SK-N-SH (cell line): ENCODE results near the gene GCA. TPM values are rescaled to one million over a fixed set of nuclear protein-coding genes. Genes with fewer than 3 reads are reported as not detected.

Source experiments
- CTCF ChIA-PET: fragments of 300-600, 350-600 bp; formaldehyde crosslinking; extraction: SDS; loops from one replicate; lab custom pipeline; 2021; lab: Yijun Ruan, JAX
- POLR2A ChIA-PET: fragments of 350-600 bp; sonication (Branson Sonifier 250); formaldehyde crosslinking; extraction: SDS; loops from one replicate; lab custom pipeline; 2020; ENCODE audit warnings: antibody characterized with exemption, inconsistent platforms; lab: Yijun Ruan, JAX
- DNase-seq: peaks from one replicate; pipeline ENCODE4 v3.0.0; 2012
- H2AFZ ChIP-seq: fragments of 200-600 bp; sonication (generic); 2 replicates; pipeline ENCODE4 v1.8.1; 2016; ENCODE audit warnings: antibody characterized with exemption, mild to moderate bottlenecking, low read depth
- H3F3A ChIP-seq: fragments of 200-600 bp; sonication (generic); replicated peaks from 2 replicates; pipeline ENCODE3; 2016; ENCODE audit warnings: antibody characterized with exemption, mild to moderate bottlenecking; ENCODE audit not compliant: insufficient read depth
- H3K27ac ChIP-seq, 2 experiments: fragments of 200-500 bp in 1 of 2; fragments of 200-600 bp in 1 of 2; sonication (Bioruptor generic) in 1 of 2; sonication (generic), shearing (Covaris generic) in 1 of 2; 2 replicates each; pipeline versions ENCODE4 v1.5.1 to v1.6.1; 2014 to 2016; ENCODE audit warnings: low read depth in 2 of 2, inconsistent platforms in 1 of 2, low read length in 1 of 2, mild to moderate bottlenecking in 1 of 2, mixed read lengths in 1 of 2
- H3K27me3 ChIP-seq: fragments of 200-600 bp; sonication (generic), shearing (Covaris generic); 2 replicates; pipeline ENCODE4 v1.6.1; 2016; ENCODE audit warnings: mixed run types; ENCODE audit not compliant: insufficient read depth
- H3K36me3 ChIP-seq, 2 experiments: fragments of 200-500 bp in 1 of 2; fragments of 200-600 bp in 1 of 2; sonication (Bioruptor generic) in 1 of 2; sonication (generic) in 1 of 2; replicated peaks in 1 of 2; 2 replicates each; pipeline versions ENCODE3 to v1.5.1; 2014 to 2016; ENCODE audit warnings: low read length in 1 of 2, mild to moderate bottlenecking in 1 of 2; ENCODE audit not compliant: insufficient read depth in 2 of 2, control insufficient read depth in 1 of 2
- H3K4me1 ChIP-seq, 2 experiments: fragments of 200-500 bp in 1 of 2; fragments of 200-600 bp in 1 of 2; sonication (Bioruptor generic) in 1 of 2; sonication (generic), shearing (Covaris generic) in 1 of 2; 2 replicates each; pipeline versions ENCODE4 v1.5.1 to v1.6.1; 2014 to 2016; ENCODE audit warnings: low read depth in 1 of 2, low read length in 1 of 2, mixed run types in 1 of 2; ENCODE audit not compliant: insufficient read depth in 2 of 2, control insufficient read depth in 1 of 2
- H3K4me2 ChIP-seq: fragments of 200-600 bp; sonication (generic), shearing (Covaris generic); 2 replicates; pipeline ENCODE4 v1.6.1; 2017; ENCODE audit warnings: mixed run types
- H3K4me3 ChIP-seq, 2 experiments: fragments of 200-500 bp in 1 of 2; fragments of 200-600 bp in 1 of 2; sonication (Bioruptor generic) in 1 of 2; sonication (generic), shearing (Covaris generic) in 1 of 2; 2 replicates each; pipeline versions ENCODE4 v1.5.1 to v1.8.1; 2014 to 2016; ENCODE audit warnings: low read depth in 2 of 2, inconsistent platforms in 1 of 2, low read length in 1 of 2, mild to moderate bottlenecking in 1 of 2, mixed read lengths in 1 of 2, moderate library complexity in 1 of 2
- H3K79me2 ChIP-seq: fragments of 200-600 bp; sonication (generic); 2 replicates; pipeline ENCODE4 v1.8.1; 2017; ENCODE audit warnings: mild to moderate bottlenecking; ENCODE audit not compliant: insufficient read depth
- H3K9ac ChIP-seq: fragments of 200-600 bp; sonication (generic); 2 replicates; pipeline ENCODE4 v1.6.1; 2017; ENCODE audit warnings: mixed run types
- H3K9me2 ChIP-seq: fragments of 200-600 bp; sonication (generic); 2 replicates; pipeline ENCODE4 v1.6.1; 2017; ENCODE audit warnings: mixed run types
- H3K9me3 ChIP-seq: fragments of 200-600 bp; sonication (generic); 2 replicates; pipeline ENCODE4 v1.6.1; 2017; ENCODE audit warnings: mixed run types, mild to moderate bottlenecking, moderate library complexity
- H4K20me1 ChIP-seq: fragments of 200-600 bp; sonication (generic); 2 replicates; pipeline ENCODE4 v1.6.1; 2017; ENCODE audit warnings: mild to moderate bottlenecking, mixed run types; ENCODE audit not compliant: insufficient read depth
- CTCF ChIP-seq: fragments of 200-600 bp; sonication (generic); IDR thresholded peaks from 2 replicates; pipeline ENCODE4 v1.6.1; 2017; ENCODE audit warnings: antibody characterized with exemption, mild to moderate bottlenecking, moderate library complexity
- EP300 ChIP-seq, 2 experiments: IDR thresholded peaks; 2 replicates each; pipeline versions ENCODE4 v1.4.0 to v1.6.1; 2012; ENCODE audit warnings: borderline replicate concordance in 1 of 2, low read depth in 1 of 2, low read length in 1 of 2
- EZH2phosphoT487 ChIP-seq: fragments of 200-600 bp; sonication (generic); IDR thresholded peaks from 2 replicates; pipeline ENCODE4 v1.6.1; 2017; ENCODE audit warnings: low read depth, mixed run types, mild to moderate bottlenecking, antibody characterized with exemption, moderate library complexity, borderline replicate concordance
- FOXJ3 ChIP-seq: sonication (generic); formaldehyde crosslinking; IDR thresholded peaks from 2 replicates; pipeline ENCODE4 v1.5.1; 2020; ENCODE audit warnings: mild to moderate bottlenecking, missing genetic modification reagents
- MAX ChIP-seq: IDR thresholded peaks from 2 replicates; pipeline ENCODE4 v1.4.0; 2012; ENCODE audit warnings: low read depth
- NRF1 ChIP-seq: IDR thresholded peaks from 2 replicates; pipeline ENCODE4 v1.6.1; 2012; ENCODE audit warnings: low read depth, mild to moderate bottlenecking, low read length
- PBX3 ChIP-seq: IDR thresholded peaks from 2 replicates; pipeline ENCODE4; 2012
- POLR2AphosphoS5 ChIP-seq: IDR thresholded peaks from 2 replicates; pipeline ENCODE4 v1.6.1; 2012; ENCODE audit warnings: low read depth, low read length
- RAD21 ChIP-seq: IDR thresholded peaks from 2 replicates; pipeline ENCODE4 v1.6.1; 2012; ENCODE audit warnings: mild to moderate bottlenecking, low read length
- REST ChIP-seq: IDR thresholded peaks from 2 replicates; pipeline ENCODE4 v1.6.1; 2012; ENCODE audit warnings: mild to moderate bottlenecking, low read depth, low read length, moderate library complexity
- TCF12 ChIP-seq: IDR thresholded peaks from 2 replicates; pipeline ENCODE4 v1.4.0; 2012
- WGBS: methylation state at CpG from one replicate; pipeline ENCODE4 v1.1.6; 2017; ENCODE audit warnings: low lambda C conversion rate; 5-methylcytosine and 5-hydroxymethylcytosine counted together
- polyA plus RNA-seq, 3 experiments: library from polyadenylated mRNA; depleted of rRNA; stranded (reverse); fragments of >200 nt; gene quantifications; 2 replicates each; pipeline ENCODE4 v1.2.3, GENCODE V29; 2012

GCA gene
- polyA plus RNA-seq, 1 of the 3 experiments (the other 2 are of a cell fraction), result 12.2 TPM

GRCh38 chr2:162333968-162334367 lies 10.0 kb upstream of the GCA start:
- Histone ChIP-seq H3K4me3 (no peak overlapping the region), H3K79me2 (no peaks in the 10 kb centered on the region), H3K9me2 (no peaks in the 10 kb centered on the region), H3K4me1 (no peaks in the 10 kb centered on the region), H3K27ac (no peak overlapping the region), H3K27me3 (no peaks in the 10 kb centered on the region), H3K9ac (no peak overlapping the region), H3K4me2 (no peak overlapping the region)
- ChIA-PET CTCF (interaction anchor here (0.6 to 2.0 kb wide), 7 partner anchors 10 to 139 kb away, joined by 3 to 12 read pairs (median 6); partner anchors contain the start of gene GCA), POLR2A (no interaction called here)
- WGBS, result 41% methylated on average over 3 of the region's 3 CpGs
- TF ChIP-seq RAD21 (peak; percentile 28; the same call in 1 of the 2 replicates), TCF12 (no peak), NRF1 (no peak), POLR2AphosphoS5 (no peak), EP300 (IDR thresholded peaks at IDR 0.05; ENCODE audit: borderline replicate concordance in 1 of 2, low read depth in 1 of 2, low read length in 1 of 2) (no peak), REST (no peak), CTCF (peak; percentile 58), PBX3 (no peak), EZH2phosphoT487 (no peak), FOXJ3 (no peak), MAX (no peak)
- TF ChIP-seq, all 33 proteins: peak for 2
- DNase-seq, result no peak
- no peaks in the 10 kb centered on the region for H3F3A ChIP-seq
- no peak overlapping the region for H2AFZ ChIP-seq
- no peaks in the 10 kb centered on the region for H3K9me3 ChIP-seq
- H3K36me3 ChIP-seq, result no peaks in the 10 kb centered on the region
- no peaks in the 10 kb centered on the region for H4K20me1 ChIP-seq
